ENCODE measurements around the gene PIGL. TPM values are rescaled to one million over a fixed set of nuclear protein-coding genes. Genes with fewer than 3 reads are reported as not detected.

Gene PIGL
- total and polyA plus RNA-seq, 2 of the 4 experiments (the other 2 are of a cell fraction), result 17.9 to 29.5 TPM

- intact Hi-C loops (cut with micrococcal nuclease), result no loop called here
- H3K4me1 ChIP-seq (ENCODE audit: control insufficient read depth, insufficient read depth, low read length), result 0 out of 2 replicates have a peak, but pooled peaks cover 2% of the 10 kb centered on the region
- CTCF ChIA-PET, result interaction anchor here (0.5 kb wide), 1 partner anchor 16 kb away, joined by 3 read pairs; no protein-coding TSS in a partner anchor
- no peak overlapping the region for H4K5ac ChIP-seq (ENCODE audit: low read depth, low read length)
- H2BK15ac ChIP-seq (ENCODE audit: low read depth, low read length), result no peak overlapping the region; the same call in 2 of the 3 replicates
- no peak overlapping the region for H3K27ac ChIP-seq (ENCODE audit: insufficient read depth, low read length)
- no peak for TF ChIP-seq NFE2L2 (IDR thresholded peaks at IDR 0.05; ENCODE audit: low read depth, low read length)
- TF ChIP-seq CHD1 (IDR thresholded peaks at IDR 0.05; ENCODE audit: low read depth, low read length), result no peak
- TF ChIP-seq SMC3 (IDR thresholded peaks at IDR 0.05; ENCODE audit: low read depth, low read length), result no peak
- TF ChIP-seq CEBPB (IDR thresholded peaks at IDR 0.05; ENCODE audit: low read depth, low read length), result no peak
- no peak for TF ChIP-seq BHLHE40 (IDR thresholded peaks at IDR 0.05; ENCODE audit: low read depth, low read length)
- no peak for TF ChIP-seq MAZ (IDR thresholded peaks at IDR 0.05; ENCODE audit: borderline replicate concordance, low read depth, low read length)
- no peak for TF ChIP-seq POLR2A (IDR thresholded peaks at IDR 0.05; ENCODE audit: low read depth, low read length)
- no peak for TF ChIP-seq RAD21 (IDR thresholded peaks at IDR 0.05; ENCODE audit: low read length)
- no peak for TF ChIP-seq FOS (IDR thresholded peaks at IDR 0.05; ENCODE audit: low read depth, low read length)
- TF ChIP-seq RCOR1 (IDR thresholded peaks at IDR 0.05; ENCODE audit: insufficient replicate concordance, low read length), result no peak
- TF ChIP-seq MAFK (IDR thresholded peaks at IDR 0.05; ENCODE audit: low read depth, low read length), result no peak
- no peak for TF ChIP-seq ELK1 (IDR thresholded peaks at IDR 0.05; ENCODE audit: borderline replicate concordance, low read depth, low read length)
- TF ChIP-seq MXI1 (IDR thresholded peaks at IDR 0.05; ENCODE audit: borderline replicate concordance, low read depth, low read length), result no peak
- no peak for TF ChIP-seq CTCF (conservative IDR thresholded peaks at IDR 0.05; ENCODE audit: low read depth, low read length)
- H4K91ac ChIP-seq (ENCODE audit: insufficient read depth, low read depth, low read length), result no peak overlapping the region
- peak overlapping the region; percentile 68; the same call in 1 of the 2 replicates for H2AK5ac ChIP-seq (ENCODE audit: low read depth, low read length)
- no peak overlapping the region for H2BK20ac ChIP-seq (ENCODE audit: low read depth, low read length)
- WGBS, 2 experiments (ENCODE audit: extremely low coverage in 2 of 2, insufficient read length in 1 of 2), result 94% methylated on average over 1 of the region's 3 CpGs; no CpG with 5 or more reads in 1 of the 2 experiments
- dilution Hi-C loops (cut with HindIII; ENCODE audit: low sequenced_read_pairs, unreplicated experiment), result no loop called here
- no peak overlapping the region for H3K4me2 ChIP-seq (ENCODE audit: low read depth, low read length)
- no peak overlapping the region for H4K8ac ChIP-seq (ENCODE audit: low read depth in 2 of 2, low read length in 2 of 2)
- H3K9ac ChIP-seq (ENCODE audit: low read depth, low read length), result no peak overlapping the region
- H3K9me3 ChIP-seq (ENCODE audit: control insufficient read depth, insufficient read depth, low read length), result no peaks in the 10 kb centered on the region
- no peak overlapping the region for H2AFZ ChIP-seq (replicated peaks; ENCODE audit: low read length, poor library complexity)
- DNase-seq (no peak), ATAC-seq (ENCODE audit: low read depth) (no peak)
- no peak overlapping the region for H2BK5ac ChIP-seq (ENCODE audit: low read depth, low read length, poor library complexity, severe bottlenecking)
- no peak overlapping the region for H2BK120ac ChIP-seq (ENCODE audit: low read depth, low read length)
- no peak overlapping the region for H2AK9ac ChIP-seq (replicated peaks; ENCODE audit: low read depth, low read length, poor library complexity)
- H3K27me3 ChIP-seq (ENCODE audit: control insufficient read depth, insufficient read depth, low read length), result no peaks in the 10 kb centered on the region
- H3K79me1 ChIP-seq (ENCODE audit: low read depth in 1 of 2, low read length in 2 of 2), result peaks cover 0 to 4% of the 10 kb centered on the region in 2 experiments; a peak in 2 of 4 replicates
- H3K9me1 ChIP-seq (ENCODE audit: insufficient read depth, low read length), result peaks cover 6% of the 10 kb centered on the region
- no peak overlapping the region for H3K4me3 ChIP-seq (ENCODE audit: insufficient read depth, low read depth, low read length)
- H3K18ac ChIP-seq (ENCODE audit: low read depth, low read length), result no peak overlapping the region
- BruUV-seq (replicated peaks), result no TSS peak
- no peak overlapping the region for H3K56ac ChIP-seq (ENCODE audit: extremely low read depth, insufficient read depth, low read length)
- H3K14ac ChIP-seq (replicated peaks; ENCODE audit: low read depth, low read length), result no peak overlapping the region
- in situ Hi-C loops (cut with MboI; ENCODE audit: low sequenced_read_pairs), result no loop called here
- H3K36me3 ChIP-seq (ENCODE audit: control insufficient read depth, insufficient read depth, low read length), result peaks cover 1% of the 10 kb centered on the region; the same call in 1 of the 2 replicates
- no peaks in the 10 kb centered on the region for H4K20me1 ChIP-seq (ENCODE audit: insufficient read depth, low read length)
- POLR2A ChIA-PET (ENCODE audit: unreplicated experiment), result interaction anchor here (1.1 kb wide), 1 partner anchor 17 kb away, joined by 3 read pairs; no protein-coding TSS in a partner anchor
- no peak overlapping the region for H3K4ac ChIP-seq (ENCODE audit: low read depth, low read length)
- H3K23ac ChIP-seq (ENCODE audit: low read depth, low read length), result no peak overlapping the region
Observed at GRCh38 chr17:16319969-16320368, 103.0 kb downstream of the PIGL start.
